Measurements from ENCODE around the gene SYT14.

GRCh38 chr1:210129759-210130158 lies 191.7 kb downstream of the SYT14 start:
- TF ChIP-seq PATZ1 (CRISPR knock-in tag; IDR thresholded peaks at IDR 0.05; ENCODE audit: borderline replicate concordance) (no peak), GLIS3 (CRISPR knock-in tag; IDR thresholded peaks at IDR 0.05) (no peak), BACH2 (CRISPR knock-in tag; IDR thresholded peaks at IDR 0.05; ENCODE audit: borderline replicate concordance) (no peak), ARNTL (CRISPR knock-in tag; IDR thresholded peaks at IDR 0.05; ENCODE audit: borderline replicate concordance, low read depth) (no peak), ZNF565 (CRISPR knock-in tag; conservative IDR thresholded peaks at IDR 0.05; ENCODE audit: low read depth) (no peak), ZC3H10 (CRISPR knock-in tag; IDR thresholded peaks at IDR 0.05) (no peak), PPARA (CRISPR knock-in tag; IDR thresholded peaks at IDR 0.05; ENCODE audit: borderline replicate concordance) (no peak), ESRRG (CRISPR knock-in tag; IDR thresholded peaks at IDR 0.05) (no peak), TOX (CRISPR knock-in tag; IDR thresholded peaks at IDR 0.05; ENCODE audit: borderline replicate concordance) (no peak), ZNF8 (CRISPR knock-in tag; IDR thresholded peaks at IDR 0.05) (no peak), SNAI2 (CRISPR knock-in tag; IDR thresholded peaks at IDR 0.05) (no peak)

Data from SK-N-SH treated with all-trans-retinoic acid at 6 μM for 48 hours (cell line).